HG02678 (cell line): ENCODE data around the gene CEBPB.
"Not testable (repeated sequence)": the region's sequence is repeated elsewhere in the genome, so short reads cannot be mapped to it uniquely, and the experiment has no call there.

ENCODE experiments used
- ATAC-seq: cut with Tn5 transposase; IDR thresholded peaks from one replicate; pipeline ENCODE4 v1.9.1; 2021; ENCODE audit warnings: mild to moderate bottlenecking, moderate library complexity; ENCODE audit not compliant: unreplicated experiment

Gene CEBPB

DNA sequence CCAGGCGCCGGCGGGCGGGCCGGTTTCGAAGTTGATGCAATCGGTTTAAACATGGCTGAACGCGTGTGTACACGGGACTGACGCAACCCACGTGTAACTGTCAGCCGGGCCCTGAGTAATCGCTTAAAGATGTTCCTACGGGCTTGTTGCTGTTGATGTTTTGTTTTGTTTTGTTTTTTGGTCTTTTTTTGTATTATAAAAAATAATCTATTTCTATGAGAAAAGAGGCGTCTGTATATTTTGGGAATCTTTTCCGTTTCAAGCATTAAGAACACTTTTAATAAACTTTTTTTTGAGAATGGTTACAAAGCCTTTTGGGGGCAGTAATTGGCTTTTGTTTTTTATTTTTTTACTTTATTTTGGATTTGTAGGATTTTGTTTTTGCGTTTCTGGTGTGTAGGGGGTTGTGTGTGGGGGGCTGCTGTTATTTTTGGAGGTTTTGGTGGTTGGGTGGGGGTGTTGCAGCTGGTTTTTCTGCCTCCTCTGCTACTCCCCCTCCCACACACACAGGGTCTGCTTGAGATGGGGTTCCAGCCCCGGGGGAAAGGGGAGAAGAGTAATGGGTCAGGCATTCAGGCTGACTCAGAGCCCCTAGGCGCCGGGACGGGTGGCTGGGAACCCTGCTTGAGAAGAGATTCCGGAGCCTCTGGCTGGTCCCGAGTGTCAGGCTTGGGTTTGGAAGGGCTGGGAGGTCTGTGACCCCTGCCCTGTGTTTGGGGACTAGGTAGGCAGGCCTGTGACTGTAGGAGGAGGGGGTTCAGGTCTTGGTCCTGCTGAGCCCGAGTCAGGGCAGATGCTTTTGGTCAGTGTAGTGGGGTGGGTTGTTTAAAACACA is 2.0 kb downstream of the CEBPB start:
- no peak for ATAC-seq

- ATAC-seq: no peak
Observed at GRCh38 chr20:50193199-50193835, 2.7 kb downstream of the CEBPB start.

DNA sequence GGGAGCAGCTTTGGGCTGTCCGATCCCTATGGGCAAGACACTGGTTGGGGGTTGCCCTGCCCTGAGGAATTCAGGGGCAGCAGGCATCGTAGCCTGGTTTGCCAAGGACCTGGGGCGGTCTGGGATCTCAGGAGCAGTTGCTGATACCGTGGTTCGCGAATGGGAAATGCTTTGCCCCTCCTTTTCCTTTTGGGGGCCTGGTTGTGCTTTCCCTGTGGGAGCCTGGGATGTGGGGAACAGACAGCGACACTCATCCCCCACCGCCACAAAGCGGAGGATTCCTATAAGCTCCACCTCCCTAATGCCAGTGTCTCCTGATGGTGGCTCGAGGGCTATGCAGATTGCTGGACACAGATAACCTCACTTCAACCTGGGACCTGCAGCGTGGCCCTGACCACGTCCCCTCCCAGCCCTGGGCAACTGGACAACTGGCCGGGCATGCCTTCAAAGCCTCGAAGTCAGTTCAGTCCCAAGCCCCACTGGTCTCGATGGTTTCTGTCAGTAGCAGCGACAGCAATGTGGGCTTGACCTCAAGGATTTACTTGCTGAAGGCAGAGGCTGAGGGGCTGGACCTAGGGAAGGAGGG is 3.3 kb downstream of the CEBPB start:
- no peak for ATAC-seq

GRCh38 chr20:50194422-50194830 is 3.8 kb downstream of the CEBPB start:
- ATAC-seq: no peak

GRCh38 chr20:50194831-50195523 is 4.3 kb downstream of the CEBPB start:
- no peak for ATAC-seq

DNA sequence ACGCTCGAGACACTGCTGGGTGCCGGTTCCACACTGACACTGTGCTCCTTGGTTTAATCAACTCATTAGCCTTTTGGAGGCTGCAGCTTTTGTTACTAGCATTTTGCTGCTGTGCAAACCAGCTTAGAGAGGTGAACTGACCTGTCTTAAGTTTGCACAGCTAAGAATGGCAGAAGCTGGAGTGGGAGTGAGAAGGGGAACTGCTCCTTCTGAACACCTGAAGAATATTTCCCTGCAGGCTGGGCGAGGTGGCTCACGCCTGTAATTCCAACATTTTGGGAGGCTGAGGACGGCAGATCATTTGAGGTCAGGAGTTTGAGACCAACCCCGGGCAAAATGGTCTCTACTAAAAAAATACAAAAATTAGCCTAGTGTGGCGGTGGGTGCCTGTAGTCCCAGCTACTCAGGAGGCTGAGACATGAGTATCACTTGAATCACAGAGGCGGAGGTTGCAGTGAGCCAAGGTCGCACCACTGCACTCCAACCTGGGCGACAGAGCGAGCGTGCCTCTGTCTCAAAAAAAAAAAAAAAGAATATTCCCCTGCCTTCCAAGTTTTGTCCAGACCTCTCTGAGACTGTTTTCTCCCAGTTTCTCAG is 5.0 kb downstream of the CEBPB start:
- no peak for ATAC-seq

GRCh38 chr20:50196248-50196647 is 5.6 kb downstream of the CEBPB start:
- ATAC-seq: no peak

DNA sequence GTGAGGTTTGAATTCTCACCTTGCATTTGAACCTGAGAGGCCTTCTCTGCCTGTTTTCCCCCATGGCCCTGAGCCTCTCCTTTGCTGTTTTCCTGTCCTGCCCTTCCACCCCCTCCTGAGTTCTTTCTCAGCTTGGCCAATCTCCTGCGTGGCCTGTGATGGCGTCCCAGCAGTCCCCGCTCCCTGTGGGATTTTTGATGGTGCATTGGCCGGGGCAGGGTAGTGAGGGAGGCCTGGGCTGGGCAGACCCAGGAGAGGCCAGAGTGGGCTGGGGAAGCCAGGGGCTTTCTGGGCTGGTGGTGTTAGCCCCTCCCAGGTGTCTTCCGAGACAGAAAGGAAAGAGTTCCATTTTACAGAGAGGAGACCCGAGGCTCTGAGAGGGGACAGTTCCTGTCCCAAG is 6.3 kb downstream of the CEBPB start:
- ATAC-seq: no peak

GRCh38 chr20:50197463-50198179 is 7.0 kb downstream of the CEBPB start:
- ATAC-seq: no peak

- no peak for ATAC-seq
Observed at GRCh38 chr20:50198180-50198666, 7.6 kb downstream of the CEBPB start.

DNA sequence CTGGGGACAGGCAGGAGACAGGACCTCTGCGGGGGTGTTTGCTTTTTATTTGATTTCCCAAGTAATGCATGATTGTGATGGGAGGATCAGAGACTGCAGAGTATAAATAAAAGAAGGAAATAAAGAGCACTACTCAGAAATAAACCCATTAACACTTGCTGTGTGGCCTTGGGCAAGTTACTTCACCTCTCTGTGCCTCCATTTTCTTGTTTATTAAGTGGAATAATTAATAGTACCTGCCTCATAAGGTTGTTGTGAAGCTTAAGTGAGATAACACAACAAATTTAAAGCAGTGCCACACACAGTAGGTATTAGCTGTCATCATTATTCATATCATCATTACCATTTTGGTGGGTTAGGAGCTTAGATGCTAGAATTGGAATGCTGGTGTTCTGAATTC is 8.1 kb downstream of the CEBPB start:
- no peak for ATAC-seq

DNA sequence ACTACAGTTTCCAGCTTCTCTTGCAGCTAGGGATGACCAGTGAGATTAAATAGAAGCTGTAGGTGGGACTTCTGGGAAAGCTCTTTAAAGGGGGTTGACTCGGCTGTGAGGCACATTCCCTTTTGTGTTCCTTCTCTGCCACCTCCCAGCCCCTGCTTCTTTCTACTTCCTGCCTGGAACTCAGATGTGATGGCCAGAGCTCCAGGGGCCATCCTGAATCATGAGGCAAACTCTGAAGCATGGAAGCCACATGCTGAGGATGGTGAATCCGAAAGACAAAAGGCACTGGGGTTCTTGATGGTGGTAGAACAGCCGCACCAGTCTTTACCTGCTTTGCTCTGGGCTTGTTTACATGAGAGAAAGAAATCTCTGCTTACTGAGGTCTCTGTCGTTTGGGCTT is 9.1 kb downstream of the CEBPB start:
- no peak for ATAC-seq

DNA sequence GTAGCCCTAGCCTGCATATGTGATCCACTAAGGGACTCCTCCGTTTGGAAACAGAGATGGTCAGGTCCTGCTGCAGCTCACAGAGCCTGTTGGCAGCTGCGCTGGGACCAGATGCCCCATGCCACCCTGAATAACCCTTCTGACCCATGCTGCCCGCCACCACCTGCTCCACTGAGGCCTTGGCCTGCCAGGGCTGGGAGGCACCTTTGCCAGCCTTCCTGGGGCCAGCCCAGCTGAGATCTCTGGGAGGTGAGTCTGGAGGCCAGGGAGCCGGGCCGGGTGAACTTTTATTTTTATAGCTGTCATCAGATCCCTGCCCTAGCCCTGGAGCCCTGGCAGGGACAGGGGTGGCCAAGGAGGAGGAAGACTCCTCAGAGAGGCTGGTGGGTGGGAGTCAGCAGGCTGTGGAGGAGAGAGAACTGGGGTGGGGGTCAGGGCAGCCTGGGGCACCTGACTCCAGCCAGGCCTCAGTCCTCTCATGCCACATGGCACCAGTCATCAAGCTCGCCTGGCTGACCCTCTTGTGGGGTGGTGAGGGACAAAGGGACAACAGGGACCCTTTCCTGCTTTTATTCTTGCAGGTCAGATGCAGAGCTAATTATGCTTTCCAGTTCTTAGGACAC is 10.0 kb downstream of the CEBPB start:
- no peak for ATAC-seq

GRCh38 chr20:50201710-50202109 is 11.1 kb downstream of the CEBPB start:
- not testable (repeated sequence) for ATAC-seq

- ATAC-seq: no peak
Observed at GRCh38 chr20:50202677-50203076, 12.0 kb downstream of the CEBPB start.

DNA sequence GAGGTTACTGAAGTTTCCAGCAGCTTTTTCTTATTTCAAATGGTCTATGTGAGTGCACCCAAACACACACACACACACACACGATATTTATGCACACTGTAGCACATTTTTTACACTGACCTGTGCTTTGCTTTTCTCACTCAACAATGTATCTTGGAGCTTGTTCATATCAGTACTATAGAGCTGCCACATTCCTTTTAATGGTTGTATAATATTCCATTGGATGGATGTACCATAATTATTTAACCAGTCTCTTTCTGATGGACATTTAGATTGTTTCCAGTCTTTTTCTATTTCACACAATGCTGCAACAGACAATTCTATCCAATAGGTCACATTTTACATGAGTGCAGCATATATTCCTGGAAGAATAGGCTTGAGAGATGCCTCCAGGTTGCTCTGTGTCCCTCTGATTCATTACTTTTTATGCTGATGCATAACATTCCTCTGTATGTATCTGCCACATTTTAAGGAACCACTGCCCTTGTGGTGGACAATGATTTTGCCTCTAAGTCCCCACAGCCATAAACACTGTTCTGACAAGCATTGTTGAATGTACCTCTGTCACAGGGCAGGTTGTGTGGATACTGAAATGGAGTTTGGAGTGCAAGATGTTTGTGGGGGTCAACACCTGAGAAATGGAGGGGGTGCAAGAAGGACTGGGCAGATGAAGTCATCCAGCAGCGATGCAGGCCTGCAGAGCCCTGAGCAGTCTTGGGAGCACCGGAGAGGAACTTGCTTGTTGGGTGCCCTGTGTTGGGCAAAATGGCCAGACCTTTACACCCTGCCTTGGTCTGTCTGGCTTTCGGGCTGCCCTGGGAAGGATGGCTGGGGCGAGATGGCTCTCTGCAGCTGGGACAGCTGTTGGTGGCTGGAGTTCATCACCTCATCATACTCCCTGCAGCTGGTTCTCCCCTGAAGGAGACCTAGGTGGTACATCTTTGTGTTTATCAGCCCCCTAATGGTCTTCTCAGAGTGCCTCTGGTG is 13.6 kb downstream of the CEBPB start:
- no peak for ATAC-seq

- no peak for ATAC-seq
Observed at GRCh38 chr20:50207026-50207425, 16.4 kb downstream of the CEBPB start.

GRCh38 chr20:50208085-50208491 is 17.5 kb downstream of the CEBPB start:
- no peak for ATAC-seq

GRCh38 chr20:50208815-50209214 is 18.2 kb downstream of the CEBPB start:
- ATAC-seq: not testable (repeated sequence)
